Endothelial cell of umbilical vein (primary cell): ENCODE results near the gene OR9A4.

Experiments used
- CTCF ChIP-seq, 2 donors: IDR thresholded peaks; 1 replicate in 1 of 2; 2 replicates in 1 of 2; pipeline ENCODE4 v1.5.1; 2011; ENCODE audit warnings: low read length in 2 of 2, mild to moderate bottlenecking in 2 of 2, moderate library complexity in 2 of 2, control low read depth in 1 of 2, inconsistent platforms in 1 of 2, low read depth in 1 of 2; ENCODE audit not compliant: insufficient read depth in 1 of 2; ENCODE audit errors: extremely low read depth in 1 of 2
- EZH2 ChIP-seq: IDR thresholded peaks from 2 replicates; pipeline ENCODE4 v1.6.1; 2012; ENCODE audit warnings: borderline replicate concordance, low read depth, mild to moderate bottlenecking, moderate library complexity, low read length, inconsistent platforms; ENCODE audit not compliant: severe bottlenecking
- MAX ChIP-seq: IDR thresholded peaks from 2 replicates; pipeline ENCODE4 v1.6.1; 2011; ENCODE audit not compliant: insufficient read depth, insufficient read length
- MYC ChIP-seq: IDR thresholded peaks from one replicate; pipeline ENCODE4 v1.6.1; 2011; ENCODE audit warnings: mild to moderate bottlenecking, low read depth, low read length
- POLR2A ChIP-seq: IDR thresholded peaks from 2 replicates; pipeline ENCODE4 v1.6.1; 2012; ENCODE audit warnings: low read depth, mild to moderate bottlenecking, control low read depth, low read length
- POLR2AphosphoS5 ChIP-seq: IDR thresholded peaks from 2 replicates; pipeline ENCODE4 v1.6.1; 2012; ENCODE audit warnings: low read depth, mild to moderate bottlenecking, control low read depth, low read length, moderate library complexity; ENCODE audit not compliant: insufficient read depth

- no peak for TF ChIP-seq POLR2AphosphoS5
- TF ChIP-seq POLR2A, result no peak
- no peak for TF ChIP-seq MYC
- no peak for TF ChIP-seq CTCF (IDR thresholded peaks at IDR 0.05; ENCODE audit: extremely low read depth in 1 of 2, insufficient read depth in 1 of 2, low read depth in 1 of 2, low read length in 2 of 2)
- no peak for TF ChIP-seq EZH2
- TF ChIP-seq MAX, result no peak
Observed at GRCh38 chr7:141911391-141911790, 4.8 kb upstream of the OR9A4 start.
